Mesenchymal stem cell (in vitro differentiated cells and primary cell): Measurements from ENCODE around the gene ZNF496.
"Not testable (repeated sequence)": the region's sequence is repeated elsewhere in the genome, so short reads cannot be mapped to it uniquely, and the experiment has no call there.

ENCODE experiments used
- DNase-seq: peaks from one replicate; pipeline ENCODE4 v3.0.0-alpha.2; 2013
- H2AFZ ChIP-seq: one replicate; pipeline ENCODE4 v1.6.1; 2013; ENCODE audit warnings: low read depth, mild to moderate bottlenecking, control low read depth, inconsistent platforms, low read length, moderate library complexity
- H2AK5ac ChIP-seq: 2 replicates; pipeline ENCODE4 v1.6.1; 2013; ENCODE audit warnings: low read length, moderate library complexity, mild to moderate bottlenecking, inconsistent platforms; ENCODE audit not compliant: severe bottlenecking
- H2BK120ac ChIP-seq: one replicate; pipeline ENCODE4 v1.6.1; 2013; ENCODE audit warnings: low read depth, mild to moderate bottlenecking, inconsistent platforms, low read length, moderate library complexity
- H2BK12ac ChIP-seq, 2 experiments: one replicate each; pipeline ENCODE4 v1.6.1; 2013; ENCODE audit warnings: inconsistent platforms in 2 of 2, low read length in 2 of 2, mild to moderate bottlenecking in 2 of 2, moderate library complexity in 2 of 2, control low read depth in 1 of 2
- H2BK15ac ChIP-seq: one replicate; pipeline ENCODE4 v1.6.1; 2013; ENCODE audit warnings: mild to moderate bottlenecking, low read depth, inconsistent platforms; ENCODE audit not compliant: poor library complexity, severe bottlenecking
- H2BK5ac ChIP-seq: 2 replicates; pipeline ENCODE4 v1.6.1; 2013; ENCODE audit warnings: low read depth, mild to moderate bottlenecking, low read length, control low read depth, inconsistent platforms; ENCODE audit not compliant: poor library complexity, severe bottlenecking
- H3K14ac ChIP-seq, 2 experiments: one replicate each; pipeline ENCODE4 v1.6.1; 2013; ENCODE audit warnings: inconsistent platforms in 2 of 2, low read length in 2 of 2, control low read depth in 1 of 2, mild to moderate bottlenecking in 1 of 2, moderate library complexity in 1 of 2
- H3K18ac ChIP-seq, 2 experiments: one replicate each; pipeline ENCODE4 v1.6.1; 2013; ENCODE audit warnings: inconsistent platforms in 2 of 2, low read length in 2 of 2, control low read depth in 1 of 2, low read depth in 1 of 2, mild to moderate bottlenecking in 1 of 2
- H3K23ac ChIP-seq, 2 experiments: one replicate each; pipeline ENCODE4 v1.6.1; 2013; ENCODE audit warnings: inconsistent platforms in 2 of 2, low read length in 2 of 2, mild to moderate bottlenecking in 2 of 2, moderate library complexity in 2 of 2, control low read depth in 1 of 2
- H3K27ac ChIP-seq: 2 replicates; pipeline ENCODE4 v1.5.1; 2013; ENCODE audit warnings: mild to moderate bottlenecking, moderate library complexity, low read length, control low read depth, inconsistent platforms; ENCODE audit not compliant: poor library complexity, severe bottlenecking
- H3K27me3 ChIP-seq, 2 experiments: 2 replicates each; pipeline versions ENCODE4 v1.6.1 to v1.7.0; 2013; ENCODE audit warnings: low read length in 2 of 2, mild to moderate bottlenecking in 2 of 2, moderate library complexity in 2 of 2, control low read depth in 1 of 2, inconsistent platforms in 1 of 2; ENCODE audit not compliant: control insufficient read depth in 1 of 2, insufficient read depth in 1 of 2
- H3K36me3 ChIP-seq, 2 experiments: 2 replicates each; pipeline versions ENCODE4 v1.6.1 to v1.7.0; 2013; ENCODE audit warnings: low read length in 2 of 2, control low read depth in 1 of 2, inconsistent platforms in 1 of 2, low read depth in 1 of 2, mild to moderate bottlenecking in 1 of 2; ENCODE audit not compliant: insufficient read depth in 2 of 2, control insufficient read depth in 1 of 2
- H3K4ac ChIP-seq, 2 experiments: one replicate each; pipeline ENCODE4 v1.6.1; 2013; ENCODE audit warnings: inconsistent platforms in 2 of 2, low read length in 2 of 2, mild to moderate bottlenecking in 2 of 2, moderate library complexity in 2 of 2, control low read depth in 1 of 2, low read depth in 1 of 2
- H3K4me1 ChIP-seq: 2 replicates; pipeline ENCODE4 v1.6.1; 2013; ENCODE audit warnings: low read depth, low read length, control low read depth; ENCODE audit not compliant: control insufficient read depth, insufficient read depth
- H3K4me2 ChIP-seq: 2 replicates; pipeline ENCODE4 v1.6.1; 2013; ENCODE audit warnings: low read length, mild to moderate bottlenecking, inconsistent platforms; ENCODE audit not compliant: poor library complexity, severe bottlenecking
- H3K4me3 ChIP-seq, 2 experiments: 2 replicates each; pipeline versions ENCODE4 v1.5.1 to v1.7.0; 2013; ENCODE audit warnings: low read length in 2 of 2, mild to moderate bottlenecking in 2 of 2, control low read depth in 1 of 2, low read depth in 1 of 2; ENCODE audit not compliant: insufficient read depth in 1 of 2
- H3K79me1 ChIP-seq: replicated peaks from 2 replicates; pipeline ENCODE4 v1.6.1; 2013; ENCODE audit warnings: mild to moderate bottlenecking, control low read depth, low read length, inconsistent platforms; ENCODE audit not compliant: poor library complexity, severe bottlenecking
- H3K9ac ChIP-seq: 2 replicates; pipeline ENCODE4 v1.7.0; 2013; ENCODE audit warnings: mild to moderate bottlenecking, low read length, moderate library complexity
- H3K9me3 ChIP-seq: 2 replicates; pipeline ENCODE4 v1.7.0; 2013; ENCODE audit warnings: mild to moderate bottlenecking, low read length; ENCODE audit not compliant: control insufficient read depth
- H4K8ac ChIP-seq: one replicate; pipeline ENCODE4 v1.6.1; 2013; ENCODE audit warnings: inconsistent platforms, mild to moderate bottlenecking, low read length, moderate library complexity
- H4K91ac ChIP-seq: one replicate; pipeline ENCODE4 v1.6.1; 2013; ENCODE audit warnings: mild to moderate bottlenecking, low read length, inconsistent platforms
- WGBS: methylation state at CpG from one replicate; pipeline ENCODE4 v1.1.7; 2013; ENCODE audit warnings: mixed read lengths; 5-methylcytosine and 5-hydroxymethylcytosine counted together

ZNF496 gene

DNA sequence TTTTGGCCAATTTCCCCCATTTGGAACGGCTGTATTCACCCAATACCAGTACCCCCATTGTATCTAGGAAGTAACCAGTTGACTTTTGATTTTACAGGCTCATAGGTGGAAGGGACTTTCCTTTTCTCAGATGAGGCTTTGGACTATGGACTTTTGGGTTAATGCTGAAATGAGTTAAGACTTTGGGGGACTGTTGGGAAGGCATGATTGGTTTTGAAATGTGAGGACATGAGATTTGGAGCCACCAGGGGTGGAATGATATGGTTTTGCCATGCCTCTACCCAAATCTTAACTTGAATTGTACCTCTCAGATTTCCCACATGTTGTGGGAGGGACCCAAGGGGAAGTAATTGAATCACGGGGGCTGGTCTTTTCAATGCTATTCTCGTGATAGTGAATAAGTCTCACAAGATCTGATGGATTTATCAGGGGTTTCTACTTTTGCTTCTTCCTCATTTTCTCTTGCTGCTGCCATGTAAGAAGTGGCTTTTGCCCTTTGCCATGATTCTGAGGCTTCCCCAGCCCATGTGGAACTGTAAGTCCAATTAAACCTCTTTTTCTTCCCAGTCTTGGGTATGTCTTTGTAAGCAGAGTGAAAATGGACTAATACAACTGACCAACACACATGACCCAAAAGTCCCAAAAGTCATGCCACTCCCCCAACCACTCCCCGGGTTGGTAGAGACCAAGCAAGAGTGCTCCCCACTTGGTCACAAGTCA lies 35.4 kb upstream of the ZNF496 start:
- Histone ChIP-seq H3K4me2 (no peak overlapping the region), H2AK5ac (no peak overlapping the region), H2BK12ac (no peak overlapping the region), H3K4ac (no peak overlapping the region), H3K36me3 (no peaks in the 10 kb centered on the region), H3K27ac (no peak overlapping the region), H2AFZ (no peak overlapping the region), H3K4me1 (no peaks in the 10 kb centered on the region), H3K23ac (no peak overlapping the region), H3K79me1 (no peaks in the 10 kb centered on the region), H2BK120ac (no peak overlapping the region), H2BK15ac (no peak overlapping the region), H3K9me3 (no peaks in the 10 kb centered on the region), H3K18ac (no peak overlapping the region), H3K9ac (no peak overlapping the region), H3K4me3 (no peak overlapping the region), H2BK5ac (no peak overlapping the region), H3K14ac (no peak overlapping the region), H3K27me3 (peaks cover 0 to 8% of the 10 kb centered on the region in 2 experiments), H4K91ac (no peak overlapping the region), H4K8ac (no peak overlapping the region)
- DNase-seq, result no peak
- 87% methylated on average over 3 of the region's 4 CpGs for WGBS

DNA sequence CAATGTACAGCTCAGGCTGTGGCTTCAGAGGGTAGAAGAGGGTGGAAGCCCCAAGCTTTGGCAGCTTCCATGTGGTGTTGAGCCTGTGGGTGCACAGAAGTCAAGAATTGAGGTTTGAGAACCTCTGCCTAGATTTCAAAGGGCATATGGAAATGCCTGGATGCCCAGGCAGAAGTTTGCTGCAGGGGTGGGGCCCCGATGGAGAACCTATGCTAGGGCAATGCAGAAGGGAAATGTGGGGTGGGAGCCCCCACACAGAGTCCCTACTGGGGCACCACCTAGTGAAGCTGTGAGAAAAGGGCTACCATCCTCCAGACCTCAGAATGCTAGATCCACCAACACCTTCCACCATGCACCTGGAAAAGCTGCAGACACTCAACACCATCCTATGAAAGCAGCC lies 34.7 kb upstream of the ZNF496 start:
- H3K9me3 ChIP-seq, result not testable (repeated sequence)

DNA sequence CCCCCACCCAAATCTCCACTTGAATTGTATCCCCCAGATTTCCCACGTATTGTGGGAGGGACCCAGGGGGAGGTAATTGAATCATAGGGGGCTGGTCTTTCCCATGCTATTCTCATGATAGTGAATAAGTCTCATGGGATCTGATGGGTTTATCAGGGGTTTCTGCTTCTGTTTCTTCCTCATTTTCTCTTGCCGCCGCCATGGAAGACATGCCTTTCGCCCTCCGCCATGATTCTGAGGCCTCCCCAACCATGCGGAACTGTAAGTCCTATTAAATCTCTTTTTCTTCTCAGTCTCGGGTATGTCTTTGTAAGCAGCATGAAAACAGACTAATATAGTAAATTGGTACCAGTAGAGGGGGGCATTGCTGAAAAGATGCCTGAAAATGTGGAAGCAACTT lies 33.4 kb upstream of the ZNF496 start:
- no peak overlapping the region for H3K4ac ChIP-seq
- no peak overlapping the region for H2BK5ac ChIP-seq
- no peak overlapping the region for H3K4me3 ChIP-seq
- H3K27me3 ChIP-seq, result peaks cover 0 to 8% of the 10 kb centered on the region in 2 experiments
- peak overlapping the region; percentile 34 for H2BK120ac ChIP-seq
- no peak for DNase-seq
- H3K14ac ChIP-seq, result no peak overlapping the region
- no peak overlapping the region for H4K8ac ChIP-seq
- H3K4me1 ChIP-seq, result no peaks in the 10 kb centered on the region
- no peak overlapping the region for H2BK15ac ChIP-seq
- H2BK12ac ChIP-seq, result no peak overlapping the region
- no peak overlapping the region for H3K18ac ChIP-seq
- H3K9ac ChIP-seq, result no peak overlapping the region
- no peak overlapping the region for H3K23ac ChIP-seq
- H4K91ac ChIP-seq, result no peak overlapping the region
- no peak overlapping the region for H3K4me2 ChIP-seq
- no peak overlapping the region for H3K27ac ChIP-seq
- H2AFZ ChIP-seq, result no peak overlapping the region
- H3K36me3 ChIP-seq, result no peaks in the 10 kb centered on the region
- H3K79me1 ChIP-seq, result no peaks in the 10 kb centered on the region
- H3K9me3 ChIP-seq, result no peaks in the 10 kb centered on the region
- WGBS, result 95% methylated on average over 7 of the region's 7 CpGs
- H2AK5ac ChIP-seq, result no peak overlapping the region

More for the DNA sequence above, 34.7 kb upstream of the ZNF496 start:
- not testable (repeated sequence) for H2BK15ac ChIP-seq, H3K27ac ChIP-seq, H3K4me3 ChIP-seq, DNase-seq, H3K4me2 ChIP-seq, H3K4ac ChIP-seq, H3K79me1 ChIP-seq, H3K14ac ChIP-seq, H3K4me1 ChIP-seq, H2AK5ac ChIP-seq, H2BK120ac ChIP-seq, H4K8ac ChIP-seq, H3K36me3 ChIP-seq, H2BK5ac ChIP-seq, H2BK12ac ChIP-seq, H3K9ac ChIP-seq, H2AFZ ChIP-seq, H3K27me3 ChIP-seq, H4K91ac ChIP-seq, H3K23ac ChIP-seq, H3K18ac ChIP-seq
- WGBS, result 86% methylated on average over 1 of the region's 1 CpG

DNA sequence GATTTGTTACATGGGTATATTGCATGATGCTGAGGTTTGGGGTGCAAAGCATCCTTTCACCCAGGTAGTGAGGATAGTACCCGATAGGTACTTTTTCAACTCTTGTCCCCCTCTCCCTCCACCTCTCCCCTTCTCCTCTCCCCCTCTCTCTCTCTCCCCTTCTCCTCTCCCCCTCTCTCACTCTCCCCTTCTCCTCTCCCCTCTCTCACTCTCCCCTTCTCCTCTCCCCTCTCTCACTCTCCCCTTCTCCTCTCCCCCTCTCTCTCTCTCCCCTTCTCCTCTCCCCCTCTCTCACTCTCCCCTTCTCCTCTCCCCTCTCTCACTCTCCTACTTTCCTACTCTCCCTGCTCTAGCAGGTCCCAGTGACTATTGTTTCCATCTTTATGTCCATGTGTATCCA lies 31.3 kb upstream of the ZNF496 start:
- H3K9ac ChIP-seq, H3K36me3 ChIP-seq: not testable (repeated sequence)
- no CpG with 5 or more reads among the region's 1 CpG for WGBS

More for the DNA sequence above, 31.3 kb upstream of the ZNF496 start:
- not testable (repeated sequence) for H3K4me3 ChIP-seq, H3K4ac ChIP-seq, H2AFZ ChIP-seq, H3K27me3 ChIP-seq, H2BK15ac ChIP-seq, H3K14ac ChIP-seq, H3K27ac ChIP-seq, DNase-seq, H2BK12ac ChIP-seq, H3K18ac ChIP-seq, H2BK5ac ChIP-seq, H4K91ac ChIP-seq, H3K4me1 ChIP-seq, H2BK120ac ChIP-seq, H3K79me1 ChIP-seq, H3K23ac ChIP-seq, H3K9me3 ChIP-seq, H2AK5ac ChIP-seq, H4K8ac ChIP-seq, H3K4me2 ChIP-seq
